Bronchial epithelial cell (primary cell): ENCODE measurements around the gene MYO1F. TPM values are rescaled to one million over a fixed set of nuclear protein-coding genes. Genes with fewer than 3 reads are reported as not detected.
"Not testable (repeated sequence)": the region's sequence is repeated elsewhere in the genome, so short reads cannot be mapped to it uniquely, and the experiment has no call there.

Experiments used
- DNase-seq: peaks from one replicate; pipeline ENCODE4 v3.0.0-alpha.2; 2010; ENCODE audit warnings: low read depth
- FAIRE-seq: peaks from 2 replicates; lab custom pipeline; 2011; peaks lifted over from hg19 to GRCh38; lab: Jason Lieb, UNC
- H3K27me3 ChIP-seq: 2 replicates; pipeline ENCODE4 v1.5.1; 2011; ENCODE audit warnings: low read length; ENCODE audit not compliant: control insufficient read depth, insufficient read depth
- H3K36me3 ChIP-seq: 2 replicates; pipeline ENCODE4 v1.5.1; 2011; ENCODE audit warnings: low read length; ENCODE audit not compliant: control insufficient read depth, insufficient read depth
- H3K4me3 ChIP-seq: 2 replicates; pipeline ENCODE4 v1.5.1; 2011; ENCODE audit warnings: mild to moderate bottlenecking, low read depth, low read length, control low read depth
- total RNA-seq: library from RNA; depleted of rRNA; stranded (reverse); fragments of >200 nt; gene quantifications from 2 replicates; pipeline ENCODE4 v1.2.1, GENCODE V29; 2014
- TF ChIP-seq, protein P1 (sequence below): IDR thresholded peaks from 2 replicates; pipeline ENCODE4 v1.5.1; 2011; ENCODE audit warnings: mild to moderate bottlenecking, moderate library complexity, low read length, control low read depth, inconsistent platforms; ENCODE audit not compliant: insufficient read depth, severe bottlenecking

MYO1F gene
- under 0.01 TPM in 1 of 2 replicates, not detected in the other for total RNA-seq

DNA sequence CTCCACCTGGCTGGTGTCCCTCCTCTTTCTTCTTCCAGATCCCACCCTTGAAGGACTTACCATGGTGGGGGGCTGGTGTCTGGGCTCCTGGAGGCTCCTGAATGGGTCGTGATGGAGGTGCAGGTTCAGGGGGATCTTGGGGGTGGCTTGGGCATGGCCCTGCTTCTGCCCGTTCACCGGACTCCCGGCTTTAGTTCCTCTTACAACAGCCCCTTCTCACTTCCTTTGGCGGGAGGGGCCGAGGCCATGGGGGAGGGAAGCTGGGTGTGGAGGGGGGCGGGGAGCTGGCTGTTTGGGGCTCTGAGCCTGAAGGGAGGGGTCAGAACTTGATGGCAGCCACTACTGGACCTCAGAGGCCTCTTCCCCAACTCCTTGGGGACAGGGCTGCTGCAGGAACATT is at the start of gene MYO1F:
Gene MYO1F, minus strand, starts transcription at position 196 of the 400 bp plus-strand sequence. Its CDS starts 133 bp downstream, at position 63.
- no peak for FAIRE-seq
- Histone ChIP-seq H3K4me3 (no peak within 1 kb of the TSS), H3K36me3 (no peaks in the 10 kb centered on the region), H3K27me3 (no peaks in the 10 kb centered on the region)
- TF ChIP-seq, protein P1, sequence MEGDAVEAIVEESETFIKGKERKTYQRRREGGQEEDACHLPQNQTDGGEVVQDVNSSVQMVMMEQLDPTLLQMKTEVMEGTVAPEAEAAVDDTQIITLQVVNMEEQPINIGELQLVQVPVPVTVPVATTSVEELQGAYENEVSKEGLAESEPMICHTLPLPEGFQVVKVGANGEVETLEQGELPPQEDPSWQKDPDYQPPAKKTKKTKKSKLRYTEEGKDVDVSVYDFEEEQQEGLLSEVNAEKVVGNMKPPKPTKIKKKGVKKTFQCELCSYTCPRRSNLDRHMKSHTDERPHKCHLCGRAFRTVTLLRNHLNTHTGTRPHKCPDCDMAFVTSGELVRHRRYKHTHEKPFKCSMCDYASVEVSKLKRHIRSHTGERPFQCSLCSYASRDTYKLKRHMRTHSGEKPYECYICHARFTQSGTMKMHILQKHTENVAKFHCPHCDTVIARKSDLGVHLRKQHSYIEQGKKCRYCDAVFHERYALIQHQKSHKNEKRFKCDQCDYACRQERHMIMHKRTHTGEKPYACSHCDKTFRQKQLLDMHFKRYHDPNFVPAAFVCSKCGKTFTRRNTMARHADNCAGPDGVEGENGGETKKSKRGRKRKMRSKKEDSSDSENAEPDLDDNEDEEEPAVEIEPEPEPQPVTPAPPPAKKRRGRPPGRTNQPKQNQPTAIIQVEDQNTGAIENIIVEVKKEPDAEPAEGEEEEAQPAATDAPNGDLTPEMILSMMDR: no peak
- DNase-seq: no peak

DNA sequence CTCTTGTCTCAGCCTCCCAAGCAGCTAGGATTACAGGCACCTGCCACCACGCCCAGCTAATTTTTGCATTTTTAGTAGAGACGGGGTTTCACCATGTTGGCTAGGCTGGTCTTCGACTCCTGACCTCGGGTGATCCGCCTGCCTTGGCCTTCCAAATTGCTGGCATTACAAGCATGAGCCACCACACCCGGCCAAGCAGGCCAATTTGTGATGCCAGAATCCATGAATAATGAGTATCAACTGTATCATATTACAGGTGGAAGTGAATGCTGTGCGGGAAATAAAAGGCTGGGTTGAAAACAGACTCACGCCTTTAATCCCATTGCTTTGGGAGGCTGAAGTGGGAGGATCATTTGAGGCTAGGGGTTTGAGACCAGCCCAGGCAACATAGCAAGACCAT is 49.6 kb upstream of the MYO1F start:
- H3K36me3 ChIP-seq: no peaks in the 10 kb centered on the region
- TF ChIP-seq, protein P1: no peak
- no peak for FAIRE-seq

GRCh38 chr19:8622886-8623285 is 45.6 kb upstream of the MYO1F start:
- not testable (repeated sequence) for DNase-seq, FAIRE-seq, H3K4me3 ChIP-seq, H3K36me3 ChIP-seq, H3K27me3 ChIP-seq

More for the DNA sequence above, 49.6 kb upstream of the MYO1F start:
- H3K27me3 ChIP-seq: no peaks in the 10 kb centered on the region
- DNase-seq: no peak
- H3K4me3 ChIP-seq: no peak overlapping the region

DNA sequence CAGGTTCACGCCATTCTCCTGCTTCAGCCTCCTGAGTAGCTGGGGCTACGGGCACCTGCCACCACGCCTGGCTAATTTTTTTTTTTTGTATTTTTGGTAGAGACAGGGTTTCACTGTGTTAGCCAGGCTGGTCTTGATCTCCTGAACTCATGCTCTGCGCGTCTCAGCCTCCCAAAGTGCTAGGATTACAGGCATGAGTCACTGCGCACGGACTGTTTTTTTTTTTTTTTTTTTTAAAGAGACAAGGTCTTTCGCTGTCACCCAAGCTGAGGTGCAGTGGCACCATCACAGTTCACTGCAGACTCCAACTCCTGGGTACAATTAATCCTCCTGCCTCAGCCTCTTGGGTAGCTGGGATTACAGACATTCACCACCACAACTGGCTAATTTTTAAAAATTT is 41.5 kb upstream of the MYO1F start:
- TF ChIP-seq, protein P1: no peak
- Histone ChIP-seq H3K4me3 (no peak overlapping the region), H3K36me3 (no peaks in the 10 kb centered on the region), H3K27me3 (no peaks in the 10 kb centered on the region)
- DNase-seq: no peak
- no peak for FAIRE-seq

- no peak for DNase-seq
- FAIRE-seq: no peak
- Histone ChIP-seq H3K36me3 (no peaks in the 10 kb centered on the region), H3K4me3 (no peak overlapping the region), H3K27me3 (no peaks in the 10 kb centered on the region)
- TF ChIP-seq, protein P1: no peak
Observed at GRCh38 chr19:8617984-8618383, 40.7 kb upstream of the MYO1F start.

GRCh38 chr19:8617325-8617724 is 40.1 kb upstream of the MYO1F start:
- not testable (repeated sequence) for H3K36me3 ChIP-seq, H3K4me3 ChIP-seq, H3K27me3 ChIP-seq, DNase-seq, FAIRE-seq

GRCh38 chr19:8616861-8617260 is 39.6 kb upstream of the MYO1F start:
- DNase-seq (no peak), FAIRE-seq (no peak)
- TF ChIP-seq, protein P1: no peak

More at GRCh38 chr19:8616861-8617260, 39.6 kb upstream of the MYO1F start:
- Histone ChIP-seq H3K36me3 (no peaks in the 10 kb centered on the region), H3K4me3 (no peak overlapping the region), H3K27me3 (no peaks in the 10 kb centered on the region)
